Measurements from ENCODE around the gene NF2. TPM values are rescaled to one million over a fixed set of nuclear protein-coding genes. Genes with fewer than 3 reads are reported as not detected.
"Not testable (repeated sequence)": the region's sequence is repeated elsewhere in the genome, so short reads cannot be mapped to it uniquely, and the experiment has no call there.

Gene NF2
- total and polyA plus RNA-seq, 2 of the 8 experiments (the other 6 are each of a cell fraction or from before 2014, with no cell fraction given), result 17.6 to 53.6 TPM

DNA sequence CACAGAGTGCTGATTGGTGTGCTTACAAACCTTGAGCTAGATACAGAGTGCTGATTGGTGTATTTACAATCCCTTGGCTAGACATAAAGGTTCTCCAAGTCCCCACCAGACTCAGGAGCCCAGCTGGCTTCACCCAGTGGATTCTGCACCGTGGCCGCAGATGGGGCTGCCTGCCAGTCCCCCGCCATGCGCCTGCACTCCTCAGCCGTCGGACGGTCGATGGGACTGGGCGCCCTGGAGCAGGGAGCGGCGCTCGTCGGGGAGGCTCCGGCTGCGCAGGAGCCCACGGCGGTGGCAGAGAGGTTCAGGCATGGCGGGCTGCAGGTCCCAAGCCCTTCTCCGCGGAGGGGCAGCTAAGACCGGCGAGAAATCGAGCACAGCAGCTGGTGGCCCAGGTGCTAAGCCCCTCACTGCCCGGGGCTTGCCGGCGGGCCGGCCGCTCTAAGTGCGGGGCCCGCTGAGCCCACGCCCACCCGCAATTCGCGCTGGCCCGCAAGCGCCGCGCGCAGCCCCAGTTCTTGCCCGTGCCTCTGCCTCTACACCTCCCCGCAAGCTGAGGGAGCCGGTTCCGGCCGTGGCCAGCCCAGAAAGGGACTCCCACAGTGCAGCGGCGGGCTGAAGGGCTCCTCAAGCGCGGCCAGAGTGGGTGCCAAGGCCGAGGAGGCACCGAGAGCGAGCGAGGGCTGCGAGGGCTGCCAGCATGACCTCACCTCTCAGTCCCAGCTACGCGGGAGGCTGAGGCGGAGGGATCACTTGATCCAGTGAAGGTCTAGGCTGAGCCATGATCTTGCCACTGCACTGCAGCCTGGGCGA lies 5.4 kb upstream of the NF2 start:
- not testable (repeated sequence) for H3K18ac ChIP-seq (ENCODE audit: extremely low read depth, low read length); H3K36me3 ChIP-seq (ENCODE audit: control insufficient read depth in 2 of 4, insufficient read depth in 4 of 4, low read length in 3 of 4); H2BK120ac ChIP-seq (replicated peaks; ENCODE audit: low read depth, low read length); H3K23me2 ChIP-seq (ENCODE audit: low read depth, low read length); H2BK5ac ChIP-seq (ENCODE audit: low read depth, low read length); H2AFZ ChIP-seq (ENCODE audit: low read length); H4K91ac ChIP-seq (replicated peaks; ENCODE audit: insufficient read length, low read length); FAIRE-seq; H3K56ac ChIP-seq (replicated peaks; ENCODE audit: insufficient read length, low read depth, low read length); H3K79me1 ChIP-seq (ENCODE audit: low read depth, low read length); H2BK15ac ChIP-seq (ENCODE audit: low read length); DNase-seq (ENCODE audit: low read depth in 1 of 2, low spot score in 2 of 2); H3K9me3 ChIP-seq (ENCODE audit: insufficient read depth in 2 of 2, low read depth in 1 of 2, low read length in 1 of 2); H3K9ac ChIP-seq (replicated peaks in 1 of 4; ENCODE audit: extremely low read depth in 1 of 4, low read depth in 3 of 4, low read length in 3 of 4); H3K4me1 ChIP-seq (replicated peaks in 1 of 4; ENCODE audit: control insufficient read depth in 3 of 4, insufficient read depth in 4 of 4, low read length in 3 of 4); H2BK20ac ChIP-seq (ENCODE audit: low read length); H3K79me2 ChIP-seq (ENCODE audit: control insufficient read depth in 1 of 2, insufficient read depth in 2 of 2, low read length in 2 of 2); H3K27ac ChIP-seq (ENCODE audit: low read depth, low read length); H3K27me3 ChIP-seq (replicated peaks in 1 of 4; ENCODE audit: control insufficient read depth in 3 of 4, extremely low read depth in 1 of 4, insufficient read depth in 3 of 4, low read length in 3 of 4); H3K23ac ChIP-seq (ENCODE audit: insufficient read length); H2AK5ac ChIP-seq (ENCODE audit: low read depth, low read length); H4K20me1 ChIP-seq (replicated peaks in 1 of 2; ENCODE audit: control insufficient read depth in 1 of 2, insufficient read depth in 2 of 2, low read length in 2 of 2); H4K5ac ChIP-seq (ENCODE audit: insufficient read length, low read depth, low read length); H3K14ac ChIP-seq (ENCODE audit: insufficient read length); H2BK12ac ChIP-seq (ENCODE audit: low read depth, low read length); H3K4ac ChIP-seq (replicated peaks; ENCODE audit: insufficient read length, low read depth, low read length)
- POLR2A ChIA-PET (ENCODE audit: partially characterized antibody), result interaction anchor here (1.0 to 3.6 kb wide), 5 partner anchors 8 to 242 kb away, joined by 3 to 12 read pairs (median 4); partner anchors contain the start of genes NIPSNAP1 and THOC5
- peak overlapping the region; percentile 57; the same call in 1 of the 2 replicates for H4K8ac ChIP-seq (ENCODE audit: extremely low read depth, insufficient read depth, low read length)
- peak overlapping the region in 2 of 4 experiments; percentile 6 to 39; a peak in 2 of 8 replicates for H3K4me3 ChIP-seq (ENCODE audit: extremely low read depth in 1 of 4, insufficient read depth in 2 of 4, low read depth in 3 of 4, low read length in 4 of 4)
- TF ChIP-seq, protein P1, sequence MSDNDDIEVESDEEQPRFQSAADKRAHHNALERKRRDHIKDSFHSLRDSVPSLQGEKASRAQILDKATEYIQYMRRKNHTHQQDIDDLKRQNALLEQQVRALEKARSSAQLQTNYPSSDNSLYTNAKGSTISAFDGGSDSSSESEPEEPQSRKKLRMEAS (IDR thresholded peaks at IDR 0.05), result peak; percentile 16; the same call in 1 of the 2 replicates
- 83% methylated on average over 42 of the region's 57 CpGs; no CpG with 5 or more reads in 1 of the 2 experiments for WGBS, 2 experiments (ENCODE audit: extremely low coverage in 1 of 2, insufficient coverage in 1 of 2, insufficient read length in 1 of 2, insufficient replicate concordance in 2 of 2, low coverage in 1 of 2, low lambda C conversion rate in 2 of 2, missing lambda C conversion rate in 1 of 2)
- CTCF ChIA-PET (ENCODE audit: partially characterized antibody), result interaction anchor here (1.8 to 5.7 kb wide), 2 partner anchors 9 to 26 kb away, joined by 5 to 38 read pairs; no protein-coding TSS in a partner anchor
- peak overlapping the region in 1 of 2 experiments; percentile 21; a peak in 1 of 4 replicates for H3K4me2 ChIP-seq (ENCODE audit: insufficient read depth in 1 of 2, low read depth in 2 of 2, low read length in 2 of 2)
